Measurements from ENCODE around the gene TCF4. TPM values are rescaled to one million over a fixed set of nuclear protein-coding genes. Genes with fewer than 3 reads are reported as not detected.

Gene TCF4
- total RNA-seq, 1 donor from 2014 or later: 115 TPM

DNA sequence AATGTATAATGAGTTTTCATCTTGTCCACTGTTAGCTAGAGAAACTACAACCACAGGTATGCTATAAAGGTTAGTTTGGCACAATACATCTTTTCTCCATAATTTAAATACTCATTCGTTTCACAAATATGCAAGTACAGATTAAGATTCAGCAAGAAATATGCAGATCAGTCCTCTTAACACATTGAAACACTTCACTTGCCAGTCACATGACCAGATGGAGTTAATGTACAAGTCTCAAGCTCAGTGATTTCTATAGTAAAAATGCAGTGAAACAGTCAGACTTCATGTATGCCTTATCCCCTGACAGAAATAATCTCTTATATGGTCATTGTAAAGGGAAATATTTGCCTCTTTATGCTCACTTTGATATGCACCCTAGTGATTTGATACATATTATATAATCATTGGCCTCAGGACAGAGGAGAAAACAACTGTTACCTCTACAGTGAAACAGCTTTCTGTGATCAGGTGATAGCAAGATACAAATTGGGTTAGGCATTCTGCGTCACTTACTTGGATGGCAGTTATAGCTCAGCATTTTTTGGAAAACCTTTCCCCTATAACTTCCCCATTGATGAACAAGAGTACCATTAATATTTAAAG, 104.6 kb downstream of the TCF4 start:
- FAIRE-seq: no peak

DNA sequence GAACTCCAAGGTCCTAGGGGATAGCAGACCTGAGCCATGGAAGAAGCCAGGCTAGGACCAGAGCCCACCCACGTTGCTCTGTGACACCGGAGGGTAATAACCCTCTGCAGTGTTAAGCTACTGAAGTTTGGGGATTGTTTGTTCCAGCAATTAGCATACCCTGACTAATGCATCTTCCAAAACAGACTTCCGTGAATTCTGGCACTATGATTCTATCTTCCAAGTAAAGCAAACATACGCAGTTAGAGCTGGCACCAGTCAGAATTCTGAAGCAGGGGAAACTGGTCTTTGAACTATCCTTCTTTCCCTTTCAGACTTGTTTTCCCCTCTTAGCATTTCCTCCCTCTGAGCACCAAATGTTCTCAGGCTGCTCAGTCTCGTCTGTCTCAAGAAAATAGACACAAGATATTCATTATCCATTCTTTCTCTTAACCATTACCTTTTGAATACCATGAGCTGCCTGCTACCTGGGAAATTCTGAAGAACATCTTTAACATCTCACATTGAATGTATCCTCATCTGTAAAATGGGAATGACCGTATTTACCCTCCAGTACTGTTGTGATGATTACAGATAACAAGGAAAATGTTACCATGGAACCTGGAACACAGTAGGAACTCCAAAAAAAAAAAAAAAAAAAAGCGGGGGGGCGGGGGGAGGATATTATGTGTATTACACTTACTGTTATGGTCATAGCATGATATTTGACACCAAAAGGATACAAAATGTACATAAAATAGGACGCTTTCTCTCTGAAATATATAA, 108.2 kb downstream of the TCF4 start:
- H3K4me3 Mint-ChIP-seq (ENCODE audit: unreplicated experiment): no peak overlapping the region
- H3K27me3 Mint-ChIP-seq (ENCODE audit: low read depth, unreplicated experiment): no peaks in the 10 kb centered on the region
- H3K79me2 ChIP-seq (ENCODE audit: insufficient read depth, low read length): peaks cover 73% of the 10 kb centered on the region
- no peaks in the 10 kb centered on the region for H3K9me3 ChIP-seq (ENCODE audit: insufficient read depth, low read depth, low read length)
- H3K4me3 ChIP-seq (ENCODE audit: insufficient read depth, low read depth, low read length): no peak overlapping the region
- no peak overlapping the region for H3K4me2 ChIP-seq (ENCODE audit: low read length)
- H3K27ac ChIP-seq (ENCODE audit: low read depth, low read length): no peak overlapping the region
- no peak overlapping the region for H2AFZ ChIP-seq (ENCODE audit: low read depth, low read length)
- H3K4me1 Mint-ChIP-seq (ENCODE audit: low read depth, unreplicated experiment): peaks cover 35% of the 10 kb centered on the region
- peaks cover 7% of the 10 kb centered on the region for H4K20me1 ChIP-seq (ENCODE audit: insufficient read depth, low read length)
- H3K27me3 ChIP-seq (ENCODE audit: insufficient read depth, low read length): no peaks in the 10 kb centered on the region
- no peak overlapping the region for H3K9ac ChIP-seq (ENCODE audit: low read length)
- peaks cover 9% of the 10 kb centered on the region for H3K36me3 Mint-ChIP-seq (ENCODE audit: low read depth, unreplicated experiment)
- H3K27ac Mint-ChIP-seq (ENCODE audit: unreplicated experiment): no peak overlapping the region
- peak; percentile 36 for DNase-seq (ENCODE audit: low read depth)
- no peak for FAIRE-seq
- H3K9me3 Mint-ChIP-seq (ENCODE audit: unreplicated experiment): no peaks in the 10 kb centered on the region
- peaks cover 12% of the 10 kb centered on the region for H3K4me1 ChIP-seq (ENCODE audit: insufficient read depth, low read length)
- no peaks in the 10 kb centered on the region for H3K36me3 ChIP-seq (ENCODE audit: insufficient read depth, low read length)
- TF ChIP-seq, protein P1, sequence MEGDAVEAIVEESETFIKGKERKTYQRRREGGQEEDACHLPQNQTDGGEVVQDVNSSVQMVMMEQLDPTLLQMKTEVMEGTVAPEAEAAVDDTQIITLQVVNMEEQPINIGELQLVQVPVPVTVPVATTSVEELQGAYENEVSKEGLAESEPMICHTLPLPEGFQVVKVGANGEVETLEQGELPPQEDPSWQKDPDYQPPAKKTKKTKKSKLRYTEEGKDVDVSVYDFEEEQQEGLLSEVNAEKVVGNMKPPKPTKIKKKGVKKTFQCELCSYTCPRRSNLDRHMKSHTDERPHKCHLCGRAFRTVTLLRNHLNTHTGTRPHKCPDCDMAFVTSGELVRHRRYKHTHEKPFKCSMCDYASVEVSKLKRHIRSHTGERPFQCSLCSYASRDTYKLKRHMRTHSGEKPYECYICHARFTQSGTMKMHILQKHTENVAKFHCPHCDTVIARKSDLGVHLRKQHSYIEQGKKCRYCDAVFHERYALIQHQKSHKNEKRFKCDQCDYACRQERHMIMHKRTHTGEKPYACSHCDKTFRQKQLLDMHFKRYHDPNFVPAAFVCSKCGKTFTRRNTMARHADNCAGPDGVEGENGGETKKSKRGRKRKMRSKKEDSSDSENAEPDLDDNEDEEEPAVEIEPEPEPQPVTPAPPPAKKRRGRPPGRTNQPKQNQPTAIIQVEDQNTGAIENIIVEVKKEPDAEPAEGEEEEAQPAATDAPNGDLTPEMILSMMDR (IDR thresholded peaks at IDR 0.05; ENCODE audit: insufficient read depth, low read depth, low read length): no peak
- no peak for TF ChIP-seq EZH2 (IDR thresholded peaks at IDR 0.05; ENCODE audit: insufficient read depth, low read length)

More for the DNA sequence above, 104.6 kb downstream of the TCF4 start:
- Mint-ChIP-seq H3K9me3 (ENCODE audit: unreplicated experiment) (no peaks in the 10 kb centered on the region), H3K36me3 (ENCODE audit: low read depth, unreplicated experiment) (peaks cover 9% of the 10 kb centered on the region), H3K4me1 (ENCODE audit: low read depth, unreplicated experiment) (peaks cover 26% of the 10 kb centered on the region), H3K4me3 (ENCODE audit: unreplicated experiment) (no peak overlapping the region), H3K27ac (ENCODE audit: unreplicated experiment) (no peak overlapping the region), H3K27me3 (ENCODE audit: low read depth, unreplicated experiment) (no peaks in the 10 kb centered on the region)
- Histone ChIP-seq H3K9ac (ENCODE audit: low read length) (no peak overlapping the region), H3K79me2 (ENCODE audit: insufficient read depth, low read length) (peaks cover 74% of the 10 kb centered on the region), H3K36me3 (ENCODE audit: insufficient read depth, low read length) (no peaks in the 10 kb centered on the region), H3K27ac (ENCODE audit: low read depth, low read length) (no peak overlapping the region), H2AFZ (ENCODE audit: low read depth, low read length) (no peak overlapping the region), H3K9me3 (ENCODE audit: insufficient read depth, low read depth, low read length) (no peaks in the 10 kb centered on the region), H3K27me3 (ENCODE audit: insufficient read depth, low read length) (no peaks in the 10 kb centered on the region), H3K4me3 (ENCODE audit: insufficient read depth, low read depth, low read length) (no peak overlapping the region), H3K4me2 (ENCODE audit: low read length) (no peak overlapping the region), H4K20me1 (ENCODE audit: insufficient read depth, low read length) (peaks cover 7% of the 10 kb centered on the region), H3K4me1 (ENCODE audit: insufficient read depth, low read length) (peaks cover 7% of the 10 kb centered on the region)
- peak; percentile 31 for DNase-seq (ENCODE audit: low read depth)
- TF ChIP-seq EZH2 (IDR thresholded peaks at IDR 0.05; ENCODE audit: insufficient read depth, low read length): no peak
- TF ChIP-seq, protein P1 (IDR thresholded peaks at IDR 0.05; ENCODE audit: insufficient read depth, low read depth, low read length): no peak
